CD4-positive, alpha-beta memory T cell (primary cell): ENCODE data around the gene LPCAT1. TPM values are rescaled to one million over a fixed set of nuclear protein-coding genes. Genes with fewer than 3 reads are reported as not detected.
"Not testable (repeated sequence)": the region's sequence is repeated elsewhere in the genome, so short reads cannot be mapped to it uniquely, and the experiment has no call there.

ENCODE experiments used
- CTCF ChIA-PET: fragments of 350-600 bp; sonication (Branson Sonifier 250); formaldehyde crosslinking; loops from one replicate; lab custom pipeline; 2021; ENCODE audit warnings: inconsistent platforms; ENCODE audit not compliant: partially characterized antibody; lab: Charles Lee
- POLR2A ChIA-PET: fragments of 350-600 bp; sonication (Branson Sonifier 250); formaldehyde crosslinking; loops from one replicate; lab custom pipeline; 2021; ENCODE audit not compliant: partially characterized antibody; lab: Charles Lee
- DNase-seq, 5 donors: peaks; one replicate each; pipeline versions ENCODE4 v3.0.0 to v3.0.0-alpha.2; 2020 to 2022; ENCODE audit warnings: mixed read lengths in 1 of 5
- H3K27ac ChIP-seq: one replicate; pipeline ENCODE4 v1.7.0; 2013; ENCODE audit warnings: low read depth, low read length
- H3K27me3 ChIP-seq: 2 replicates; pipeline ENCODE4 v1.7.0; 2013; ENCODE audit warnings: mild to moderate bottlenecking, low read length, moderate library complexity; ENCODE audit not compliant: insufficient read depth
- H3K36me3 ChIP-seq: 2 replicates; pipeline ENCODE4 v1.7.0; 2013; ENCODE audit warnings: mild to moderate bottlenecking, low read length, moderate library complexity; ENCODE audit not compliant: insufficient read depth
- H3K4me1 ChIP-seq: 2 replicates; pipeline ENCODE4 v1.7.0; 2013; ENCODE audit warnings: mild to moderate bottlenecking, low read length, moderate library complexity; ENCODE audit not compliant: insufficient read depth
- H3K4me3 ChIP-seq, 2 donors: one replicate each; pipeline ENCODE4 v1.7.0; 2013; ENCODE audit warnings: low read length in 2 of 2, mild to moderate bottlenecking in 1 of 2
- H3K9me3 ChIP-seq, 2 donors: one replicate each; pipeline ENCODE4 v1.7.0; 2013; ENCODE audit warnings: low read length in 2 of 2, control low read depth in 1 of 2; ENCODE audit not compliant: control insufficient read depth in 1 of 2
- H3K27ac Mint-ChIP-seq, 7 donors: one replicate each; pipeline ENCODE4 v1.8.0; 2020 to 2021; ENCODE audit warnings: mixed read lengths in 7 of 7, mild to moderate bottlenecking in 6 of 7, inconsistent platforms in 3 of 7, moderate library complexity in 3 of 7
- H3K27me3 Mint-ChIP-seq, 2 donors: one replicate each; pipeline ENCODE4 v1.8.0; 2020 to 2021; ENCODE audit warnings: mixed read lengths in 2 of 2
- H3K36me3 Mint-ChIP-seq, 2 donors: one replicate each; pipeline ENCODE4 v1.8.0; 2020 to 2021; ENCODE audit warnings: mixed read lengths in 2 of 2, inconsistent platforms in 1 of 2, mild to moderate bottlenecking in 1 of 2
- H3K4me1 Mint-ChIP-seq, 4 donors: one replicate each; pipeline ENCODE4 v1.8.0; 2020 to 2021; ENCODE audit warnings: mixed read lengths in 4 of 4, mild to moderate bottlenecking in 1 of 4
- H3K4me3 Mint-ChIP-seq, 8 donors: one replicate each; pipeline ENCODE4 v1.8.0; 2020 to 2021; ENCODE audit warnings: mixed read lengths in 8 of 8, mild to moderate bottlenecking in 7 of 8, moderate library complexity in 6 of 8, inconsistent platforms in 3 of 8
- H3K9me3 Mint-ChIP-seq, 8 donors: one replicate each; pipeline ENCODE4 v1.8.0; 2020 to 2021; ENCODE audit warnings: mixed read lengths in 8 of 8, mild to moderate bottlenecking in 5 of 8, inconsistent platforms in 3 of 8, moderate library complexity in 1 of 8
- intact Hi-C: fragments of 100-400 bp; cut with micrococcal nuclease; formaldehyde crosslinking; loops from one replicate; pipeline ENCODE4 v1.15.1; 2023
- polyA plus RNA-seq, 2 donors: library from polyadenylated mRNA; unstranded; fragments of 300-500 nt; fragmentation: Illumina TruSeq; gene quantifications; one replicate each; pipeline ENCODE4 v1.2.3, GENCODE V29; 2021
- total RNA-seq, 2 experiments: library from RNA; stranded (reverse); gene quantifications; one replicate each; pipeline ENCODE4 v1.2.3, GENCODE V29; 2021

Gene LPCAT1
- total and polyA plus RNA-seq, 4 experiments from 2014 or later: 9.0 to 63.6 (median 47.5) TPM

DNA sequence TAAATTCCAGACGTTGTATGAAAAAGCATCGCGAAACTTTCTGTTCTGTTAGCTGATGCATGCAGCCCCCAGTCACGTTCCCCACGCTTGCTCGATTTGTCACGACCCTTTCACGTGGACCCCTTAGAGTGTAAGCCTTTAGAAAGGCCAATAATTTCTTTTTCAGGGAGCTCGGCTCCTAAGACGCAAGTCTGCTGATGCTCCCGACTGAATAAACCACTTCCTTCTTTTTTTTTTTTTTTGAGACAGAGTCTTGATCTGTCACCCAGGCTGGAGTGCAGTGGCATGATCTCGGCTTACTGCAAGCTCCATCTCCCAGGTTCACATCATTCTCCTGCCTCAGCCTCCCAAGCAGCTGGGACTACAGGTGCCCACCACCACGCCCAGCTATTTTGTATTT lies 36.7 kb upstream of the LPCAT1 start:
- H3K36me3 ChIP-seq, H3K4me1 ChIP-seq, CTCF ChIA-PET, H3K4me3 ChIP-seq, DNase-seq, H3K36me3 Mint-ChIP-seq, H3K9me3 ChIP-seq, H3K4me1 Mint-ChIP-seq, H3K27ac ChIP-seq, H3K9me3 Mint-ChIP-seq, POLR2A ChIA-PET, H3K27ac Mint-ChIP-seq, H3K27me3 ChIP-seq, H3K4me3 Mint-ChIP-seq: not testable (repeated sequence)
- H3K27me3 Mint-ChIP-seq: peaks cover 7 to 13% of the 10 kb centered on the region in 2 donors
- intact Hi-C loops: loop anchor here (10.0 kb wide), 1 partner anchor 1296 kb away; no protein-coding TSS in a partner anchor

DNA sequence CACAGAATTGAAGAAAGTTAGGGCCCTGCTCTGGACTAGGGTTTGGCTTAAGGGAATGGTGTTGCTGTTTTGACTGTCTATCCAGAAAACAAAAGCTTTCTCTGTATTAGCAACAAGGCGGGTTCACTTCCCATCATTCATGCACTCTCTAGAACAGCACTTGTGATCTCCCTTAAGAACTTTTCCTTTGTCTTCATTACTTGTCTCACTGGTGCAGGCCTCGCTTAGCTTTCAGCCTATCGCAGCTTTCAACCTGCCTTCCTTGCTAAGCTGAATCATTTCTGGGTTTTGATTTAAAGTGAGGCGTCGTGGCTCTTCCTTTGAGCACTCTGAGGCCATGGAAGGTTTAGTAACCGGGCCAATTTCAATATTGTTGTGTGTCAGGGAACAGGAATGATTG lies 35.2 kb upstream of the LPCAT1 start:
- peaks cover 0 to 2% (median 0%) of the 10 kb centered on the region in 4 donors for H3K4me1 Mint-ChIP-seq

DNA sequence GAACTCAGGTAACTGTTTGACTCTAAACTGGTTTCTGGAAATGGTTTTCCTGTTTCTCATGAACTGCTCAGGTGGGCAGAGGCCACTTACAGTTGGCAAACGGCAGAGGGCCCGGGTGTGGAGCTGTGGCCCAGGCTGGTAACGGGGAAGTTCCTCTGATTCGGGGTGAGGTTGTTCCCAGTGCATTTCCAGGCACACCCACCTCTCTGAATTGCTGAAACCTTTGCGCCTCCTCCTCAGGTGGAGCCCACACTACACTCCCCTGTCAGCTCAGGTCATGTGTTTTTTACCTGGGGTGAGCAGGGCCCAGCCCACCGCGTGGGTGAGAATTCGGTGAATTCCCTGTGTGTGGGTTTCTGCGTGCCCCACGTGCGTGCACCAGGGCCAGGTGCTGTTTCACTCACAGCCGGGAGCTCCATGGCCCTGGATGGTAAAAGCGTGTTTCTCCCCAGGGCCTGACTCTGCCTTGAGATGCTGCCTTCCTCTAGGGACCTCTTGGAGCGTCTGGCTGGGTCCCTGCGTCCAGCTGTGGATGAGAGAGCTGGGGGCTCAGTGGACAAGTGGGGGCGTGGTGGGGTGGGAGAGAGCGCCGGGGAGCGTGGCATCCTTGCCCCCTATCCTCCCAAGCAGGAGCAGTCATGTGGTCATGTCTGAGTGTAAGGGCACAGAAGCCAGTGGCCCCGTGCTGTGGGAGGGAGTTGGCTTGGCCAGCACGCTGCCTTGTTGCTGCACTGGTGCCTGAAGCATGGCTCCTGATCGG lies 33.5 kb upstream of the LPCAT1 start:
- CTCF ChIA-PET: no interaction called here
- no peak overlapping the region for H3K4me3 Mint-ChIP-seq
- H3K4me3 ChIP-seq: no peak overlapping the region
- no peaks in the 10 kb centered on the region for H3K9me3 ChIP-seq
- peaks cover 0 to 4% (median 0%) of the 10 kb centered on the region in 8 donors for H3K9me3 Mint-ChIP-seq
- DNase-seq: no peak
- H3K27me3 ChIP-seq: no peaks in the 10 kb centered on the region
- H3K27ac ChIP-seq: no peak overlapping the region
- peaks cover 5 to 13% of the 10 kb centered on the region in 2 donors for H3K27me3 Mint-ChIP-seq
- peaks cover 0 to 2% (median 0%) of the 10 kb centered on the region in 4 donors for H3K4me1 Mint-ChIP-seq
- no peaks in the 10 kb centered on the region for H3K36me3 Mint-ChIP-seq
- no peaks in the 10 kb centered on the region for H3K4me1 ChIP-seq
- POLR2A ChIA-PET: no interaction called here
- H3K27ac Mint-ChIP-seq: no peak overlapping the region
- intact Hi-C loops: no loop called here
- no peaks in the 10 kb centered on the region for H3K36me3 ChIP-seq

More for the DNA sequence above, 35.2 kb upstream of the LPCAT1 start:
- peaks cover 0 to 4% (median 0%) of the 10 kb centered on the region in 8 donors for H3K9me3 Mint-ChIP-seq
- Histone ChIP-seq H3K27ac (no peak overlapping the region), H3K9me3 (no peaks in the 10 kb centered on the region), H3K4me3 (no peak overlapping the region), H3K36me3 (no peaks in the 10 kb centered on the region), H3K4me1 (no peaks in the 10 kb centered on the region), H3K27me3 (no peaks in the 10 kb centered on the region)
- H3K27me3 Mint-ChIP-seq: peaks cover 7 to 13% of the 10 kb centered on the region in 2 donors
- DNase-seq: no peak
- no peak overlapping the region for H3K27ac Mint-ChIP-seq
- H3K36me3 Mint-ChIP-seq: no peaks in the 10 kb centered on the region
- ChIA-PET POLR2A (no interaction called here), CTCF (interaction anchor here (0.8 to 1.7 kb wide), 2 partner anchors 12 to 86 kb away, joined by 5 to 6 read pairs; no protein-coding TSS in a partner anchor)
- no peak overlapping the region for H3K4me3 Mint-ChIP-seq
- intact Hi-C loops: no loop called here

DNA sequence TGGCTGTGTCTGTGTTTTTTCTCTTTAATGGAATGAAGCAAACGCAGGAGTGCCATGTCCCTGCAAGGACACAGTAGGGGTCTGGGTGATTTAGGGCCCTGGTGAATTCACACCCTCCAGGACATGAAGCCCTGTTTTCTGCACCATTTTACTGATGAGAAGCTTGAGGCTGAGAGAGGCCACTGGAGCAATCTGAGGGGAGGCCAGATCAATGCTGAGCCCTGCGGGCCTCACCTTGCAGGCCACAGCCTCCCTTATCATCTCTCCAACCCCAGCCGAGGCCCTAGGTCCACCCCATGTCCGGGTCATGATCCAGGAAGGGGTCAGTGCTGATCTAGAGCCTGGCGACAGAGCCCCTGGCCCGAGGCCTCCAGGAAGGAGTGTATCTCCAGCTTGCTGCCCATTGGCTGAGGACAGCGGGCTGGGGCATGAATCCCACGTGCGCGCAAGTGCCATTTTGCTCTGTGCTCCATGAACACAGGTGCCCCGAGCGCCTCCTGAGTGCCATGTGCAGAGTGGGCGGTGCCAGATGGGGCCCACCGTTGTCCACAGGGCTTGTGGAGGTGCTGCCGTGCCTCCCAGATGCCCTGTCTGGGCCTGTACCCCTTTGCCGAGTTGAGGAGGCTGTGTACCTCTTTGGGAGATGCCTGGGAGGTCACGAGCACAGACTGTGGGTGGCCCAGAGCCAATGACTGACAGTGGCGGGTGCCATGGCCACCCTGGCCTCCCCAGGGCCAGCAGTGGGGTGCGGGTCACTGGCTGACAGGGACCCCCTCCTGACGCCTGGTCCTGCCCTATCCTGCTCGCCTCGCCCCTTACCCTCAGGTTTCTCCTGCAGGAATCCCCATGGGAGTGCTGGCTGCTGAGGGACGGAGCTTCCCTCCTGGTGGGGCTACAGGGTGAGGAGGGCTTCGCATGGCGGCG lies 32.3 kb upstream of the LPCAT1 start:
- Histone ChIP-seq H3K9me3 (no peaks in the 10 kb centered on the region), H3K36me3 (no peaks in the 10 kb centered on the region), H3K4me3 (no peak overlapping the region), H3K27me3 (no peaks in the 10 kb centered on the region), H3K27ac (no peak overlapping the region), H3K4me1 (no peaks in the 10 kb centered on the region)
- H3K27ac Mint-ChIP-seq: no peak overlapping the region
- peaks cover 0 to 2% (median 0%) of the 10 kb centered on the region in 4 donors for H3K4me1 Mint-ChIP-seq
- intact Hi-C loops: no loop called here
- ChIA-PET POLR2A (no interaction called here), CTCF (no interaction called here)
- no peak overlapping the region for H3K4me3 Mint-ChIP-seq
- peaks cover 0 to 4% (median 0%) of the 10 kb centered on the region in 8 donors for H3K9me3 Mint-ChIP-seq
- DNase-seq: no peak
- peaks cover 2 to 9% of the 10 kb centered on the region in 2 donors for H3K27me3 Mint-ChIP-seq
- H3K36me3 Mint-ChIP-seq: no peaks in the 10 kb centered on the region

DNA sequence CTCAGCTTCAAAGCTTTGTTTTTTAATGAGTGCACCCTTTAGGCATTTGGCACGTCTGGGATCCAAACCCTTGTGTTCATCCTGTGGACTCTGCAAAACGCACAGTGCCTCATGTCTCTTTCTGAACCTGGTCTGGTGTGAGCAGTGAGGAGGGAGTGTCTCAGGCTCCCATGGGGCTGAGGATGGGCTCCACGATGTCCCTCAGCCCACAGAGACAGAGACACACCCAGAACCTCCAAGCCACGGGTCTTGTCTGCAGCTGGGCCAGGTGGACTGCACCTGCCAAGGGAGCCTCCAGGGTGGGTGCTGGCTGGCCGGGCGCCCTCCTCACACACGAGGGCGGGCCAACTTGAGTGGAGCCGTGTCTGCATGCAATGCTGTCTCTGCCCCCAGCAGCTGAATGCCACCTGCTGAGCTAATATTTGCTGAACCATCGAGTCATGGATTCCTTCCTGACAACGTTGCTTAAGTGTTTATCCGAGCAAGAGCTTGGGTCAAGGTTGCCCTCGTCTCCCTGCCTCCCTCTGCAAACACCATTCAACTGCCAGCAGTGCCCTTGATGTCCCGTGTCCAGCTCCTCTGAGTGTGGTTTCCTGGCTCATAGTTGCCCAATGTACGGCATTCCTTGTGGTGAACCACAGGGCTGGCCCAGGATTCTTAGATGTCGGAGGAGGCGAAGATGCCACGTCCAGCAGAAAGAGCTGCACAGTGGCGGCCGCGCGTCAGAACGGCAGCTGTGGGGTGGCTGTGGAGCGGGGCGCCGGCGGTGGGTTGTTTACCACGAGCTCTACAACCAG lies 31.4 kb upstream of the LPCAT1 start:
- Histone ChIP-seq H3K27me3 (no peaks in the 10 kb centered on the region), H3K36me3 (no peaks in the 10 kb centered on the region), H3K4me1 (no peaks in the 10 kb centered on the region), H3K4me3 (no peak overlapping the region), H3K9me3 (no peaks in the 10 kb centered on the region), H3K27ac (no peak overlapping the region)
- POLR2A ChIA-PET: no interaction called here
- Mint-ChIP-seq H3K36me3 (no peaks in the 10 kb centered on the region), H3K27me3 (peaks cover 0 to 6% of the 10 kb centered on the region in 2 donors), H3K27ac (no peak overlapping the region), H3K9me3 (peaks cover 0 to 3% (median 0%) of the 10 kb centered on the region in 8 donors), H3K4me1 (peaks cover 0 to 2% (median 0%) of the 10 kb centered on the region in 4 donors), H3K4me3 (no peak overlapping the region)
- CTCF ChIA-PET: no interaction called here
- intact Hi-C loops: no loop called here
- DNase-seq: no peak

DNA sequence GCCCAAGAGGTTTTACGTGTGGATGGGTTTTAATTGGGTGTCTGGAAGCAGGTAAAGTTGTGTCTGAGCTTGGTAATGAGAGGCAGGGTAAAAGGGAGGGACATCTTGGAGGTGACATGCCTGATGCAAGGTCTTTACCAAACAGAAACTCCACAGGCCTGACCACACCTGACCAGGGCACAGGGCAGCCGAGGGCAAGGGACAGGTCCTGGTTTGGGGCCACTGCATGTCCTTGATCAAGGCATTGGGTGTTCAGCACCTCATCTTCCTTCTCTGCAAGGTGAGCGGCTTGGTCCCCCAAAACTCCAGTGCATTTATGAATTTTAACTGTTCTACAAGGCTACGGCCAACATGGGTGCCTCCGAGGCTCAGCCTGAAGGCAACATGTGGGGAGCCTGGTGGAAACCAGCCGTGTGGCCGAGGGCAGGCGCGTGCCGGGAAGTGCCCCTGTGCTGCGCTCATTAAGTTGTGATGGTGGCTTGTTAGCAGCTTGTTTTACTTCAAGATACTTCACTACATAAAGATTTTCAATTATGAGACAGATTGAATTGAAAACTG lies 30.7 kb upstream of the LPCAT1 start:
- H3K36me3 Mint-ChIP-seq: no peaks in the 10 kb centered on the region
- H3K36me3 ChIP-seq: no peaks in the 10 kb centered on the region
- no peaks in the 10 kb centered on the region for H3K27me3 ChIP-seq
- peaks cover 0 to 2% (median 0%) of the 10 kb centered on the region in 8 donors for H3K9me3 Mint-ChIP-seq
- no peaks in the 10 kb centered on the region for H3K9me3 ChIP-seq
- ChIA-PET CTCF (no interaction called here), POLR2A (no interaction called here)
- no peaks in the 10 kb centered on the region for H3K4me1 ChIP-seq
- intact Hi-C loops: no loop called here
- no peak for DNase-seq
- no peak overlapping the region for H3K27ac ChIP-seq
- peaks cover 0 to 2% of the 10 kb centered on the region in 2 donors for H3K27me3 Mint-ChIP-seq
- no peak overlapping the region for H3K4me3 ChIP-seq
- no peak overlapping the region for H3K27ac Mint-ChIP-seq
- H3K4me3 Mint-ChIP-seq: no peak overlapping the region
- peaks cover 0 to 2% (median 0%) of the 10 kb centered on the region in 4 donors for H3K4me1 Mint-ChIP-seq
